ENCODE data around the gene WDR81.

DNA sequence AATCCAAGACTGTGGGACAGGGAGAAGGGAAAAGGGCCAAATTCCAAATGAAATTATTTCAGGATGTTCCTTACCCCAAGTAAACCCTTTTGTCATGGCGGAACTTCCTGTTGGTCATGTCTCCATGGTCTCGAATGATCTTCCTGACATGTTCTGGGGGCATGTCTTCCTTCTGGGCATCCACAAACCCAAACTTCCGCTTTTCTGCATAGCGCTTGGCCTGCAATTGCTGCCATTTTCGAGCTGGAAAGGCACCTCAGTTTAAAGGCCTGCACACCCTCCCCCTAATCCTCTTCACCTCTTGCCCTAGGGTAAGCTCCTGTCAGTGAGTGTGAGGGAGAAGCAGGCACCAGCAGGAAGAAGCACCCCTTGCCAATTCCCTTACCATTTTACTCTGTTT lies 41.0 kb upstream of the WDR81 start:
- no peak for TF ChIP-seq CTCF (IDR thresholded peaks at IDR 0.05; ENCODE audit: insufficient read depth, low read length)
- no peak for TF ChIP-seq POLR2AphosphoS5 (IDR thresholded peaks at IDR 0.05; ENCODE audit: low read depth)
